ENCODE data around the gene COL24A1.
"Not testable (repeated sequence)": the region's sequence is repeated elsewhere in the genome, so short reads cannot be mapped to it uniquely, and the experiment has no call there.

COL24A1 gene

DNA sequence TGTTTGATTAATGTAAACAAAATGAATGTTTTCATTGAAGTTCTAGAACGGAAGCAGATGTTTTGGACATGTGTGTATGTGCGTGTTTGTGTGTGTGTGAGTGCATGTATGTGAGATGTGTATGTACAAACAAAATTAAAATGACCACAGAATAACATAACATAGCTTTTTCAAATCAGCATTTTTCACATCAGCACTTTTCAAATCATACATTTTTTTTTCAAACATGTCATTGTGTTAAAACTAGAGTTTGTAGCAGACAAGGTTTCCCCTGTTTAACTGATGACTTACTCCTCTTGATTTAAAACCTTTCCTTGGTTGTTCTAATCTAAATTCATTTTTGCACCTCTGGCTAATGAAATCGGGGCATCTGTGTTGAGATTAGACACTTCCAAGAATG is 412.8 kb downstream of the COL24A1 start:
- ChIA-PET POLR2A (no interaction called here), CTCF (no interaction called here)
- H3K4me3 ChIP-seq (ENCODE audit: low read depth, low read length), result no peak overlapping the region
- TF ChIP-seq, protein P1, sequence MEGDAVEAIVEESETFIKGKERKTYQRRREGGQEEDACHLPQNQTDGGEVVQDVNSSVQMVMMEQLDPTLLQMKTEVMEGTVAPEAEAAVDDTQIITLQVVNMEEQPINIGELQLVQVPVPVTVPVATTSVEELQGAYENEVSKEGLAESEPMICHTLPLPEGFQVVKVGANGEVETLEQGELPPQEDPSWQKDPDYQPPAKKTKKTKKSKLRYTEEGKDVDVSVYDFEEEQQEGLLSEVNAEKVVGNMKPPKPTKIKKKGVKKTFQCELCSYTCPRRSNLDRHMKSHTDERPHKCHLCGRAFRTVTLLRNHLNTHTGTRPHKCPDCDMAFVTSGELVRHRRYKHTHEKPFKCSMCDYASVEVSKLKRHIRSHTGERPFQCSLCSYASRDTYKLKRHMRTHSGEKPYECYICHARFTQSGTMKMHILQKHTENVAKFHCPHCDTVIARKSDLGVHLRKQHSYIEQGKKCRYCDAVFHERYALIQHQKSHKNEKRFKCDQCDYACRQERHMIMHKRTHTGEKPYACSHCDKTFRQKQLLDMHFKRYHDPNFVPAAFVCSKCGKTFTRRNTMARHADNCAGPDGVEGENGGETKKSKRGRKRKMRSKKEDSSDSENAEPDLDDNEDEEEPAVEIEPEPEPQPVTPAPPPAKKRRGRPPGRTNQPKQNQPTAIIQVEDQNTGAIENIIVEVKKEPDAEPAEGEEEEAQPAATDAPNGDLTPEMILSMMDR (IDR thresholded peaks at IDR 0.05; ENCODE audit: insufficient read depth, low read length, missing control alignments), result no peak
- no peak for DNase-seq (ENCODE audit: low read depth, low spot score)

DNA sequence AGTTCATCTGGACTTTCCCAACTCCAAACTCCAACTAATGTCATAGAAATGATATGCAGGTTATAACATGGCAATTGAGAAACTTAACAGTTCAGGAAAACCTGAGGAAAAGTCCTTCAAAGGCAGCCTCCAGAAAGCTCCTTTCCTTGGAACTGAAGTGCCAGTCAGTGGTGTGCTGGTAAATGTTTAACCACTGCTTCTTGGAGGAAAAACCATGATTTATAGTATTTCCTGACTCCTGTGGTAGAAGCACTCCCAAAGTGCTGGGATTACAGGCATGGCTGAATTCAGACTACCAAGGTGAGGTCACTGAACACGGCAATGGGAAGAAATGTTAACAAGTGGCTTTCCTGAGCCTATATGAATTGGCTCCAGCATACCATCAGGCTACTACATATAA is 421.6 kb downstream of the COL24A1 start:
- DNase-seq (ENCODE audit: low read depth, low spot score), result no peak
- CTCF ChIA-PET, result no interaction called here
- H3K4me3 ChIP-seq (ENCODE audit: low read depth, low read length), result no peak overlapping the region
- TF ChIP-seq, protein P1 (IDR thresholded peaks at IDR 0.05; ENCODE audit: insufficient read depth, low read length, missing control alignments), result no peak
- POLR2A ChIA-PET, result no interaction called here

DNA sequence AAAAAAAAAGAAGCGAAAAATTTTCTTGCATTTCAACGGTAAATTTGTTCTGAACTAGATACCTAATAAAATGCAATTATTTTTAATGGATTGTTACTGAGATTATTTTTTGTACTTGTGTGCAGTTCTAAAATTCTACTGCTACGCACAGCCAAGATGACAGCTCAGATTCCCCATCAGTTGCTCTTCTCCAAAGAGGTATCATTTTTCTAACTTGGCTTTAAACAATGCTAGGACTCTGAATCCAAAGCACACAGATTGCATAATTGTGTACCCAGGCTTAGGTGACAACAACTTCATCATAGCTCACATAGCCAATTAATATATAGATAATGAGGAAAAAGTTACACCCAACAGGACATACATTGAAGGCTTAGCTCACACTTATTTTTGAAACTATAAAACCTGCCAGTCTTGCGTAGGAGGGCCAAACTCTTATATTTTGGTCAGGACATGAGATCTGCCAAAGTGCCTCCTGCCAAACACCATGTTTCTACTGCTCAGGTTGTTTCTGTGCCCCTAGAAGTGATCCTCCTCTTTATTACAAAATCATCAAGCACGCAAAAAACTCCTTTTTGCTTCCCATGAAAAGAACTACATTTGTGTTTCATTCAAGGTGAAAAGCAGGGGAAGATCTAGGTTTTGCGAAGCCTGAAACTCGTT is 437.8 kb downstream of the COL24A1 start:
- no peak for DNase-seq (ENCODE audit: low read depth, low spot score)
- TF ChIP-seq, protein P1 (IDR thresholded peaks at IDR 0.05; ENCODE audit: insufficient read depth, low read length, missing control alignments), result no peak
- no peak overlapping the region for H3K4me3 ChIP-seq (ENCODE audit: low read depth, low read length)
- ChIA-PET POLR2A (no interaction called here), CTCF (interaction anchor here (0.7 kb wide), 1 partner anchor 300 kb away, joined by 3 read pairs; no protein-coding TSS in a partner anchor)

DNA sequence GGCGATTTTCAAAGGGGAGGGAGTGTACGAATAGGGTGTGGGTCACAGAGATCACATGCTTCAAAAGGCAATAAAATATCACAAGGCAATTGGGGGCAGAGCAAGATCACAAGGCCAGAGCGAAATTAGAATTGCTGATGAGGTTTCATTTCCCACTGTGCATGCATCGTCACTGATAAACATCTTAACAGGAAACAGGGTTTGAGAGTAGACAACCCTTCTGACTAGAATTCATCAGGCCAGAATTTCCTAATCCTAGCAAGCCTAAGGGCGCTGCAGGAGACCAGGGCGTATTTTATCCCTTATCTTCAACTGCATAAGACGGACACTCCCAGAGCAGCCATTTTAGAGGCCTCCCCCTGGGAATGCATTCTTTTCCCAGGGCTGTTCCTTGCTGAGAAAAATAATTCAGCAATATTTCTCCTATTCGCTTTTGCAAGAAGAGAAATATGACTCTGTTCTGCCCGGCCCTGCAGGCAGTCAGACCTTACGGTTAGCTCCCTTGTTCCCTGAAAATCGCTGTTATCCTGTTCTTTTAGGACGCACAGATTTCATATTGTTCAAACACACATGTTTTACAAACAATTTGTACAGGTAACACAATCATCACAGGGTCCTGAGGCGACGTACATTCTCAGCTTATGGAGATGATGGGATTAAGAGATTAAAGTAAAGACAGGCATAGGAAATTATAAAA is 442.0 kb downstream of the COL24A1 start:
- H3K4me3 ChIP-seq (ENCODE audit: low read depth, low read length); POLR2A ChIA-PET; CTCF ChIA-PET; DNase-seq (ENCODE audit: low read depth, low spot score): not testable (repeated sequence)

DNA sequence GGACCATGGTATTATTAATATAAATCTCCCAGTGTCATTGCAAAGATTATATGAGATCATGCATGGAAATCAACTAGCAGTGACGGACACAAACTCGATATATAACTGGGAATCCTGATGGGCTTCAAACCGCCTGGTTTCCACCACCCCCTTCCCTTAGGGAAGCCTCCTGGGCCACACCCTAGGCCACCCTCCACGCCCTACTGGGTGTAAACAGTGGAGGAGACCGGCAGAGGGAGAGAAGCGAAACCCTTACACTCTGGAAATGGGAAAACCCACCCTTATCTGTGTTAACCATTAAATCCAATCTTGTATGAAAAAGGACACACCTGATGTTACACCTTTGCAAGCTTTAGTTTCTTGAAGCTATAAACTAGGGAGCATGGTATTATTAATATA is 447.7 kb downstream of the COL24A1 start:
- H3K4me3 ChIP-seq (ENCODE audit: low read depth, low read length), result peak overlapping the region; percentile 90
- TF ChIP-seq, protein P1 (IDR thresholded peaks at IDR 0.05; ENCODE audit: insufficient read depth, low read length, missing control alignments), result no peak
- POLR2A ChIA-PET, result interaction anchor here (0.6 to 1.6 kb wide), 8 partner anchors 13 to 287 kb away, joined by 3 to 10 read pairs (median 4); partner anchors contain the start of gene CCN1
- no peak for DNase-seq (ENCODE audit: low read depth, low spot score)
- CTCF ChIA-PET, result interaction anchor here (0.7 to 8.3 kb wide), 12 partner anchors 8 to 202 kb away, joined by 3 to 69 read pairs (median 4); no protein-coding TSS in a partner anchor

DNA sequence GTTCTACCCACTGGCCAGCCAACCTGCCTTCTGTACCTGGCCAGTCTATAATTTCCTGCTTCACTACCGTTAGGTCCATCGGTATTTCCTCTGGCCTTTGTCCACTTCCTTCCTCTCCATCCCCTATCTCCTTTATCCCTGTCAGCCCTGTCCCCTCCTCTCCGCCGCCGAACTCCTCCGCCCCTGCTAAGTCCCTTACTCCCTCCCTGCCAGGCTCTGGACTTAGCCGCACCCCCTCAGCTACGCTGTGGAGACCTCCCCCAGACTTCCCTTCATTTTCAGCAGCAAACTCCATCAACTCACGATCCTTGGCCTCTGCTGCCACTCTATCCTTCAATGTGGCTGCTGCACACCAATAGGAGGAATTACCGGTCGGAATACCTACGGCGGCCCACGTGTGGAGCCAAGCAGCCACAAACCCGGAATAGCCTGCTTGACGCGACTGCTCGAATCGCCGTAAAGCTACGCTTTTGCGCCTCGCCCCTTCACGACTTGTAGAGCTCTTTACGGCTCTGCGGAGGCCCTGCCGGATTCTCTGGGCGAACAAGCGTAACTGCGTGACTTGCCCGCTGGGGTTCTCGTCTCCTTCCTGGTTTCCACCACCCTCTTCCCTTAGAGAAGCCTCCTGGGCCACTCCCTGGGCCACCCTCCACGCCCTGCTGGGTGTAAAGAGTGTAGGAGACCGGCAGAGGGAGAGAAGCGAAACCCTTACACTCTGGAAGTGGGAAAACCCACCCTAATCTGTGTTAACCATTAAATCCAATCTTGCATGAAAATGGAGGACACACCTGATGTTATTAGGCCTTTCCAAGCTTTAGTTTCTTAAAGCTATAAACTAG is 448.4 kb downstream of the COL24A1 start, which contains the start of gene ZNHIT6:
TSS of gene ZNHIT6 (minus strand) at position 444 of the 839 bp plus-strand sequence. CDS start at position 295, 149 bp downstream.
- ChIA-PET CTCF (interaction anchor here (0.7 to 8.3 kb wide), 12 partner anchors 8 to 203 kb away, joined by 3 to 69 read pairs (median 4); no protein-coding TSS in a partner anchor), POLR2A (interaction anchor here (0.6 to 1.6 kb wide), 9 partner anchors 12 to 288 kb away, joined by 3 to 10 read pairs (median 3); partner anchors contain the start of gene CCN1)
- DNase-seq (ENCODE audit: low read depth, low spot score), result peak; percentile 86
- TF ChIP-seq, protein P1 (IDR thresholded peaks at IDR 0.05; ENCODE audit: insufficient read depth, low read length, missing control alignments), result peak; percentile 29
- H3K4me3 ChIP-seq (ENCODE audit: low read depth, low read length), result peak within 1 kb of the TSS; percentile 90

All from AG04449 (cell line).